Ramos (cell line): Measurements from ENCODE around the gene HAL.

Source experiments
- in situ Hi-C: fragments of 300-500 bp; cut with MboI; formaldehyde crosslinking; loops from one replicate; pipeline ENCODE4 v1.14.3; 2022; ENCODE audit warnings: low sequenced_read_pairs; ENCODE audit not compliant: unreplicated experiment

The HAL gene

DNA sequence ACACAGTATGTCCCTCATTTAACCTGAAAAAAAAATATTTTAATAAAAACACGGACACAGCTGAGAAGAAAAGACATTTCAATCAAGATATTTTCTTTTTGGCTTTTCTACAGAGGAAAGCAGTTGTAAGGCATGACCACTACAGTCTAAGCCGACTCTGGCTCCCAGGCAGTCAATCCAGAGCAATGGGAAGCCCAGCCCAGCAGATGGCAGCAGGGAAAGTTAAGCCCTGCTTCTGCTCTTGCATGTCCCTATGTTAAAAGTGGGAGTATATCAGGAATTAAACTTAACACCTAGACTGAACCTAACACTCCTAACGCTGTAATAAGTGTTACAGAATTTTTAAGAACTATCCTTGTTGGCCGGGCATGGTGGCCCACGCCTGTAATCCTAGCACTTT is 19.5 kb upstream of the HAL start:
- in situ Hi-C loops: no loop called here

DNA sequence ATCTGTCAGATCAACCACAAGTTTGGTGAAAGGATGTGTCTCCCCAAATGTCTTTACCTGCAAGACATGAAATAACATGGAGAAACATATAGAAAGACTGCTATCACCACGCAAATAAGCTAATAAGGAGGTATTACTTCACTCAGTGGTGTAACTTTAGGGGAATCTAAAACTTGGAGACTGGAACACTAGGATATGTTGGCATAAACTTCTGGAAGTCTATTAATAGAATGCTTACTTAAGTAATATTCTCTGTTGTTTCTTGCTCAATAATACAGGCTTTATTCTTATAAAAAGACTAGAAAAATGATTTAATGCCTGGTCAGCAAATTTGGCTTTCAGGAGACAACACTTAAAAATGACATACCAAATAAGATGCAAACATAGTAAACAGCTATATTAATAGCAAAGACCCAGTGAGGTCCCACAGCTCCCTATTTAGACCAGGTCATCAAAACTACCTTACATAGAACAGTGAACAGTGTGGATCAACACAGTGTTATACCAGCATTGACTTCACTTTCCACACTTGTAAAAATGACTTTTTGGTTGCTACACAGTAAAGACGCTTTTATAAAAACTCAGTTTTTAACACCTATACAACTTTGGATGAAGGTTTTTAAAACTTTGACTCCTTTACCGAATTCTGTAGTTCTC is 18.9 kb upstream of the HAL start:
- in situ Hi-C loops: no loop called here

DNA sequence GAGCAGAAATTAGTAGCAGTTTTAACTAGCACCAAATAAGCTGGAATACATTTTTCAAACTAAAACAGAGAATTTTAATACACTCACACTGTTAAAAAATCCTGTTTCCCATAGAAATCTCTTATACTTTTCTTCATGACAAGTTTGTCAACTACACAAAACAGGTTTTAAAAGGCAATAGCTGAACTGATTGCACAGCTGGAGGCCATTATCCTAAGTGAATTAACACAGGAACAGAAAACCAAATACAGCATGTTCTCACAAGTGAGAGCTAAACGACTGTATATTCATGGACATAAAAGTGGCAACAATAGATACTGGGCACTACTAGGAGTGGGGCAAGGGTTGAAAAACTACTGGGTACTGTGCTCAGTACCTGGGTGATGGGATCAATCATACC is 11.6 kb upstream of the HAL start:
- in situ Hi-C loops: no loop called here

DNA sequence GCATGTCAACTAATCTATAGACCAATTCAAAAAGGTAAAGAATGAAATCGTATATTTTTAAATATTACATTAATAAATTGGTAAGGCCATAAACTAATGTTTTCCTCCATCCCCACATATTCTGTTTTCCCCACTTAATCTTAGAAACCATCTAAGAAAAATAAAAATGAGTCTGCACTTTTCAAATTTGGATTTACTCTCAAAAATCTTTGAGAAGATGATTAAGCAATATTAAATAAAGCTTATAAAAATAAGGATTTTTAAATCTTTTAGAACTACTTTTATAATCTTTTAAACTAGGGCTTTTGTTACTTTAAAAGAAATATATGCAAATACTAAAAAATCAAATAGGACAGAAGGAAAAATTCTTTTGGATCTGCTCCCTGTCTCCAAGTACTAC is 10.6 kb upstream of the HAL start:
- in situ Hi-C loops: no loop called here

- in situ Hi-C loops: no loop called here
Measured at GRCh38 chr12:96000858-96001257, 4.7 kb upstream of the HAL start.

GRCh38 chr12:95999484-95999883 is 3.3 kb upstream of the HAL start:
- in situ Hi-C loops: no loop called here

- in situ Hi-C loops: no loop called here
Measured at GRCh38 chr12:95998611-95999286, 2.6 kb upstream of the HAL start.

GRCh38 chr12:95997911-95998510 is 1.9 kb upstream of the HAL start:
- in situ Hi-C loops: no loop called here

DNA sequence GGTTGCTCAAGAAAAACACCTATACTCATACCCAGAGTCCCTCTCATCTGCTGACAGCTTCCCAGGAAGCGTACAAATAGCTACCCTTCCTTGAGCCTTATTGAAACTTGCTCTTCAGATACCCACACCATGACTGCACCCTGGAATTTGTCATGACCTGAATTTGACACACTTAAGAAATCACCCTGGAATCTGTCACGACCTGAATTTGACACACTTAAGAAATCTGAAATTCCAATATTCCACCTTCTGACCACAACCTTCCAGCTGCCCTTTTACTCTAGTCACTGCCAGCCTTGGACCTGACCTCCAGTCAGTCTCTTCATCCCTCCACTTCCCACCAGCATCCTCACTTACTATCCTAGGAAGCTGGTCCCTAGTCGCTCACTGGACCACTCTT is 1.1 kb upstream of the HAL start:
- in situ Hi-C loops: no loop called here

DNA sequence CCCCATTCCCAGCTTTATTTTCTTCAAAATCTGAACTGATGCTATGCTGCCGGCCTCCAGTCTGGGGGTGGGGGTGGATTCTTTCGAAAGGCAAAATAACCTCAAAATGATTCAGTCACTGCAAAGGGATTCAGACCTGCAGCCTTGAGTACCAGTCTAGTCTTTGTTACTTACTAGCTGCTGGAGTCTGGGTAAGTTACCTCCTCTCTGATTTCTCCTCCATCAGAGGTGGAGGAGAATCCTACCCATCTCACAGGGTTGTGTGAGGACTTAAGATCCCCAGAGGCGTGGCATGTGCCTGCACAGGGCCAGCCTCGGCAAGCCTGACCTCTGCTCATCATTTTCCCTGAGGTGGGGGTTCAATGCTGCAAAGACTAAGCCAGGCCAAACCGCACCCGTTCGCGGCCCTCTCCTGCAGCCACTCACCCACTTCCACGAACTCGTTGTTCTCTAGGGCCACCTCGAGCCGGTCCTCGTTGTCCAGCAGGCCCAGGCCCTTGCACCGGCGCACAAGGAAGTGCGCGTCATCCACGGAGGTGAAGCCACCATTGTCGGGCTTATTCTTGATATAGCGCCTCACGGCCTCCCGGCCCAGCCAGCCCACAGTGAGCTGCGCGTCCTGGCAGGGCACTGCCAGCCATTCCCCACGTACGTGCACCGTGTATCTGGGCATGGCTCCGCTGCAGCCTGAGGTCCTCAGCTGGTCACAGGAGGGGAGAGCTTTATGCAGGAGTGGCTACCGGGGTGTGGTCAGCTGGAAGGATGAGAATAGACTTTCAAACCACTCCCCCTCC is 709 bp downstream of the HAL start:
- in situ Hi-C loops: no loop called here

DNA sequence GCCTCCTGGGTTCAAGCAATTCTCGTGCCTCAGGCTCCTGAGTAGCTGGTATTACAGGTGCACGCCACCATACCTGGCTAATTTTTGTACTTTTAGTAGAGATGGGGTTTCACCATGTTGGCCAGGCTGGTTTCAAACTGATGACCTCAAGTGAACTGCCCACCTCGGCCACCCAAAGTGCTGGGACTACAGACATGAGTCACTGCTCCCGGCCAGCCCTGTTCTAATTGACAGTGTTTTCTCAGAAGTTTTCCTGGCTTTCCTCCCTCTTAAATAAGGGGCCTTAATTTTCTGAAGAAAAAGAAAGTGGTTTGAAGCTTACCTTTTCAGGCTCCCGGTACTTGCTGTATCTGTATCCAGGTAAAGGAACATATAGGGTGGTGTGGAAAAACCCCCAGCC is 1.7 kb downstream of the HAL start:
- in situ Hi-C loops: no loop called here

DNA sequence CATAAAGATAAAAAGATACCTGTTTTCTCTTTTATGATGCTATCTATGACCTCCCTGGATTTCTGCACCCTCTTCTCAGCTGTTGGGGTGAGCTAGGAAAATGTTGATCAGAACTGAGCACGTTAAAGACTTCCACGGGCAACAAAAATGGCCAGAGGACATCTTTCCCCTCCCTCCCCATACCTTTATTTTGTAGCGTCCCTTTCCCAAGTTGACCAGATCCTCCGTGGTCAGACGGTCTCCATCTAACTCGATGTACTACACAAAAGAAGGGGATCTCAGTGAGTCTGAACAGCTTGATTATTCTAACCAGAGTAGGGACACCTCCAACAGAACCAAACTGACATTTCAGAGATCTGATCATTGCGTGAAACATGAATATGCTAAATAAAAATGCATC is 2.2 kb downstream of the HAL start:
- in situ Hi-C loops: no loop called here

GRCh38 chr12:95990136-95990535 is 6.0 kb downstream of the HAL start:
- in situ Hi-C loops: no loop called here

DNA sequence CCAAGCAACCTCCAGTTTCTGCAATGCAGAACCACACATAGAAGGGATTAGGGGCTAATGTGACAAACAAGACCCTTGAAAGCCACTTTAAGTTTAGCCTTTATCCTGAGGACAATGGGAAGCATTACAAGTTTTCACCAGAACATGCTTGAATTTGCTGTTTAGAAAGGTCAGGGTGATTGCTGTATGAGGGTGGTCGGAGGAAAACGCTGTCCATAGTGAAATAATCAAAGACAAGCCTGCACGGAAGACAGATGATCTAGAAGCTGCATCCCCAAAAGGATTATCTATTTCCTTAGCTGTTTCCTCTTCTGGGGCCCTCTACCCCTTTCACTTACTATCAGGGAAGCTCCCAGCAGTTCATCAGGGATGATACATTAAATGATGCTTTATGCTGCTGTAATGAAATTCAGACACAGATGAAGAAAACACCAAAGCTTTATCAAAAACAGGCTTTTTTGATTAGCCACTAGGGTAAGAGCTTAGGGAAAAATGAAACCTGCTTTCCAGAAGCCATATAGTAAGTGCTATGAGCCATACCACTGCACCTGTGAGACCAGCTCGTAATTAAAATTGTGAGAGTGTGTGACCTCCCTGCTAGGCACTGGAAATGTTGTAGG is 6.5 kb downstream of the HAL start:
- in situ Hi-C loops: no loop called here

GRCh38 chr12:95988506-95989275 is 7.5 kb downstream of the HAL start:
- in situ Hi-C loops: no loop called here

DNA sequence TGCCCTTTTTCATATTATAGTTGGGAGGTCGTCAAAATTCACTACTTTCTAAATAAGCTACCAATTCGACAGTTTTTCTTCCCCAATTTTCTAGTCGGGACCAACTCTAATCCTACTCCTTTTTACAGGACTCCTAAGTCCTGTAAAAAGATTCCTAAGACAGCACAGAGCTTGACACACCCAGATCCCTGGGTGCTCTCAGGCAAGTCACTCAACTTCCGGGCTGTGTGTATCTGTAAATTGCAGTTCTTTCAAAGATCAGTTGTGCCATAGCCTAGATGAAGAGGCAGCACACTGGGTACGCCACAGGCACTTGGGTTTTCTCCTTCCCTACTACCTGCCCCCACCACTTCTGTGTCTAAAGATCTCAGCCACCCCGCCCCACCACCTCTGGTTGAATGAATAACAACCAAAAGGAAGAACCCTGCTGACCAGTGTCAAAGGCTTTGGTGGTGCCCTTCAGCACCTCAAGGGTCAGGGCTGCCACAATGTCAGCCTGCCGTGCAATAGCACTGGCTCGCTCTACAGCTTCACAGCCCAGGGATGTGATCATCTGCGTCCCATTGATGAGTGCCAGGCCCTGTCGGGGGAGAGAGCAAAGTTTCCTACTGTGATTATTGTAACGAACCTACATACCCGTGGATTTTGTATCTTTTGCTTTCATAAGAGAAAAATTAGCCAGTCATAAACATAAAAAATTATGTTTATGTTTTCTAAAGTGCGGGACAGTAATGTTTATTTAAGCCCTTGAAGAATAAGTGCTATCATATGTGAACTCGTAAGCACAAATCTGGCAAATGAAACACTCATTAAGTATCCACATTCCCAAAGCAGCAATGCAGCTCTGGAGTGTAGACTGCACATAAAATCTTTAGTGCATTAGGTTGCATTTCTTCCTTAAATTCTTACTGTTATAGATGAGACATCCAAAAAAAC is 9.2 kb downstream of the HAL start:
- in situ Hi-C loops: no loop called here

GRCh38 chr12:95984682-95985081 is 11.5 kb downstream of the HAL start:
- in situ Hi-C loops: no loop called here

DNA sequence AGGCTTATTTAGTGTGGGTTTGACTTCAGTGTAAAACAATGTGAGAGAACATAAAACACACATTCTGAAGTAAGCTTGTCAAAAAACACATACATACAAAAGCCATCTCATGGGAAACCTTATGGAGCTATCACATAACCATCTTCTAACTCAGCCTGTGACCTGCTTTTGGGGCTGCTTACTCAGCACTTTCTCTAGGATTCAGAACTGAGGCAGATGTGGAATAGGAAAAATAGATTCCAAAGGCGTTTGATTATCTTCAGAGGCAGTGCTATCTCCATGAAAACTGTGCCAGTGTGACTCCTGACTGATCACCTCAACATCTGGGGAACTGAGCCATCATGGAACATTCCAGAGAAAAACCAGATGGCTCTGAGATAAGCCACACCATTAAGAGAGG is 13.5 kb downstream of the HAL start:
- in situ Hi-C loops: no loop called here

DNA sequence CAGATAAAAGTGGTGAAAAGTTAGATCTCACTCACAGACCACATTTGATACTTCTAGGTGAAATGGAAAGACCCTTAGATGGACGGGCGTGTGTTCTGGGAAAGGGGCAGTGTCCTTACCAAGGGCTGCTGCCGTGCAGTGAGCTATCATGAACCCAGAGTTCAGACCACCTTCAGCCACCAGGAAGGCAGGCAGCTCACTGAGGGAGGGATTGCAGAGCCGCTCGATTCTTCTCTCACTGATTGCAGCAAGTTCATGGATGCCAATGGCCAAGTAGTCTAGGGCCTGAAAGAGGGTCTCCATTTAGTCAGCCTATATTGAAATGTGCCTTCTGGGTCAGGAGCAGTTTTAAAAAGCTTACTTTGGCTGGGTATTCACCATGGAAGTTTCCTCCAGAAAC is 15.7 kb downstream of the HAL start:
- in situ Hi-C loops: no loop called here
